GM18867 (cell line): Measurements from ENCODE around the gene MAP2K7.
"Not testable (repeated sequence)": the region's sequence is repeated elsewhere in the genome, so short reads cannot be mapped to it uniquely, and the experiment has no call there.

ENCODE experiments used
- ATAC-seq: cut with Tn5 transposase; IDR thresholded peaks from one replicate; pipeline ENCODE4 v1.9.1; 2021; ENCODE audit warnings: mild to moderate bottlenecking, moderate library complexity; ENCODE audit not compliant: unreplicated experiment

Gene MAP2K7

DNA sequence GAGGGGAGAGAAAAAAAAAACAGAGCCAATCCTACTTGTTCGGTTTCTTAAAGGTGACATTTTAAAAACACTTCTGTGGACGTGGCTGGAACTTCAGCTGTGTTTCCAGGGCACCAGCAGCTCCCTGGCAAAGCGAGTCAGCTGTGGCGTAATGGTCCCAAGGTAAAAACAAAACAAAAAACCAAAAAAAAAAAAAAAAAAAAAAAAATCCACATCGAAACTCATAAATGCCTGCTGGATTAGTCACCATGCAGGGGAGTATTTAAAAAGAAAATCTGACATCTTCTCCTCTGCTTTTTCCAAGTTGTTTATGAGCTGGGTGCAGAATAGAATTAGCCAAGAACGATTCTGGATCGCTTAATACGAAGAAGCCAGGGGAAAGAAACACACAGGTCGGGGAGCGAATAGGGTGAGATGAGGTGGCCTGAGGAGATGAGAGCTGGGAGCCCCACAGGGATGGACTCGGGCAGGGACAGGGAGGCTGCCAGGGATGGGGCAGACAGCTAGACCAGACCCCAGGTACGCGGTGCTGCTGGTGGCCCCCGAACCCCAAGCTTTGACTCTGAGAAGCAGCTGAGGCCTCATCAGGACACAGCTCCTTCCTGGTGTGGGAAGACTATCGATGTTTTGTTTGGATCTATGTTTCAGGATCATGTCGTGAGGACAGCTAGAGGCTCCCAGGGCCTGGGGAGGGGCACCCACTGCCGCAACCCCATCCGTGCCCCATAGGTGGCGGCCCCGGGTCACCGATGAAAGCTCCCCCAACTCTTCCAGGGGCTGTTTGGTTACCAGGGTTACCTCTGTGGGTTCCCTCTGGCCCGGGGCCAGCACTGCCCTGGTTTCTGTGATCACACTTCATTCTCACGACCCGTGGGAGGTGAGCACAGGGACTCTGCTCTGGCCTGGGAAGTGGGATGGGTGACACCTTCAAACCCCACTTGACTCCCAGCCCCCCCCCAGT, 25.3 kb downstream of the MAP2K7 start:
- no peak for ATAC-seq

DNA sequence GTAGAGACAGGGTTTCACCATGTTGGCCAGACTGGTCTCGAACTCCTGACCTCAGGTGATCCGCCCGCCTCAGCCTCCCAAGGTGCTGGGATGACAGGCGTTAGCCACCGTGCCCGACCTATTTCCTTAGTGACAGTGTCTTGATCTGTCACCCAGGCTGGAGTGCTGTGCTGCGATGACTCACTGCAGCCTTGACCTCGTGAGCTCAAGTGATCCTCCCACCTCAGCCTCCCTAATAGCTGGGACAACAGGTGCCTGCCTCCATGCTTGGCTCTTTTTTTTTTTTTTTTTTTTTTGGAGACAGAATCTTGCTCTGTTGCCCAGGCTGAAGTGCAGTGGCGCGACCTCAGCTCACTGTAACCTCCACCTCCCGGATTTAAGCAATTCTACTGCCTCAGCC, 26.4 kb downstream of the MAP2K7 start:
- not testable (repeated sequence) for ATAC-seq

DNA sequence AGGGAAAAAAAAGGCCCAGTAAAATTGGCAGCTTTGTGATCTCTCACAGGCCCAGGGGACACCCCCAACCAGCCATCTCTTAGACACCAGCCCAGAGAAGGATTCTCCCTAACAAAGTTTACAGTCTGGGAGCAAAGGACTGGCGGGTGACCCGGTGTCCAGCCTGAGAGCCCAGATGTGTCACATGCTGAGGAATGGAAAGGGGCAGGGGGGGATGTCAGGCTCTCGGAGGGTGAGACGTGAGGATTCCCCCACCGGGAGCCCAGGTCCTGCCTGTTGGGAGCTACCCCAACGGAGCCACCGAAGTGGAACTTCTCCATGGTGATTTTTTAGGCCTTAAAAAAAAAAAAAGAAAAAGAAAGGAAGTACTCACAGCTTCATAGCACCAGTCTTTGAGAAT, 27.1 kb downstream of the MAP2K7 start:
- ATAC-seq: no peak

DNA sequence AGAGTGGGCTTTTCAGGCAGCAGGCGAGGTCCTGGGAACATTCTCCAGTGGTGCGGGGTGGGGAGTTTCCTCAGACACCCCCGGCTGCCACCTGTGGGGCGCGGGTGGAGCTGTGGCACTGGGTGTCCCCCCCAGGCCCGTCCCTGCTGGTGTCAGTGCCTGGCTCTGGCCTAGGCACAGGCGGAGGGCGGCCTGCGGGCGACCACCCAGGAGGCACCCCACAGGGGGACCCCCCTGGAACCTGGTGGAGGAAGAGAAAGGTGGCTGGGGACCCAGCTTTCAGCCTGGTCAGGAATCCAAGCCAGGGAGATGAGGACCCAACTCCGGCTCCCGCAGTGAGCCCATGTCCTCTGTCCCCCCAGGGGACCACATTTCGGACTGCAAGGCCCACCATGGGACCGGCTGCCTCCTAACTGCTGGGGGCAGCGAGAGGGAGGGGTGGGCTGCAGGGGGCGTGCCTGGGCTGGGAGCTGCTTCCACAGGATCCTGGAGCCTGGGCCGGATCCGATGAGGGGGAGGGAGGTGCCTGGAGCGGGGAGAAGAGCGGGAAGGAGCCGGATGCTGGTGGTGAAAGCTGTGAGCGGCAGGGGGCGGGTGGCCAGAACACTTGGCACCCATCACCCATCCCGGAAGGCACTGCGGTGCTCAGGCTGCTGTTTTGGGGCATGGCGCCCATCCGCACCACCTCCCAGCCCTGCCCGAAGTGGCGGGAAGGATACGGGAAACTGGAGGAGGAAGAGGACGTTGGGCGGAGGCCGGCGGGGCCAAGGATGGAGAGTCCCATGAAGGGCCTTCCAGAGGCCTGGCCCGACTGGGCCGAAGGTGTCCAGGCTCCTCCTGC, 27.8 kb downstream of the MAP2K7 start:
- no peak for ATAC-seq

DNA sequence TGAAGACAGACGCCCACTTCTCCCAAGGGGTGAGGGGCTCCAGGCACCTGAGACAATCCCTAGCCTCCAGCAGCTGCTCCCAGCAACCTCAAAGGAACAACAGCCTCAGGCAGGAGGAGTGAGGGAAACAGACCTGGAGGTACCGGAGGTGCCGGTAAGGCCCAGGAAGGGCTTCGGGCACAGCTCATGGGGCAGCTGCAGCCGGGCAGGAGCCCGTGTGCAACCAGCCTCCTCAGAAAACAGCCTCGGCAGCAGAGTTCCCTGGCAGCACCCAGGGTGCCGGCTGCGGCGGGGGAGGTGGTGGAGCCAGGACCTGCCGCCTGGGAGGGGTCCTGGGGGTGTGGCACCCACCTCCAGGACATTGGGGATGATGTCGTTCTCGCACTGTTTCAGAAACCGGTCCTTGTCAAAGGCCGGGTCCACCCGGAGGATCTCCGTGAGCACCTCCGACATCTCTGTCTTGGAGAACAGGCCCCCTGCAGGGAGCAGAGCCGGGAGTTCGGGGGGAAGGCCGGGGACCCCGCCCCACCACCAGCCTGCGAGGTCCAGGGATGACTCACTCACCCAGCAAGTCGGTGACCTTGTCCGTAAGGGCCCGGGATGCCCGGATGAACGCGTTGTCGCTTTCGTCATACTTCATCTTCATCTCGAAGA, 28.7 kb downstream of the MAP2K7 start:
- no peak for ATAC-seq

DNA sequence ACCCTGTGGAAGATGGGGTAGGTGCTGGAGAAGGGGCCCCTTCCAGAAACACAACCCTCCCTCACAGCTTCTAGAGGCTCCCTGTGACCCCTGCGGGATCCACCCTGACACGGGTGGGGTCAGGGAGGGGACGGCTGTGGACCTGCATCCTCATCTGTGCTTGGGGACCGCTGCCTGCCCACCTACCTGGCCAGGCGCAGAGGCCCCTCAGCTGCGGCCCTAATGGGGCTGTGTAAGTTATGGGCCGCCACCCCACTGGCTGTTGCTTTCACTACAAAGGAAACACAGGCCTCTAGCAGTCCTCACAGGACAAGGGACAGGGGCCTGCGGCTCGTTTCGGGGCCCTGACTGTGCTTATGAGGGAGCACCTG, 29.2 kb downstream of the MAP2K7 start:
- no peak for ATAC-seq

DNA sequence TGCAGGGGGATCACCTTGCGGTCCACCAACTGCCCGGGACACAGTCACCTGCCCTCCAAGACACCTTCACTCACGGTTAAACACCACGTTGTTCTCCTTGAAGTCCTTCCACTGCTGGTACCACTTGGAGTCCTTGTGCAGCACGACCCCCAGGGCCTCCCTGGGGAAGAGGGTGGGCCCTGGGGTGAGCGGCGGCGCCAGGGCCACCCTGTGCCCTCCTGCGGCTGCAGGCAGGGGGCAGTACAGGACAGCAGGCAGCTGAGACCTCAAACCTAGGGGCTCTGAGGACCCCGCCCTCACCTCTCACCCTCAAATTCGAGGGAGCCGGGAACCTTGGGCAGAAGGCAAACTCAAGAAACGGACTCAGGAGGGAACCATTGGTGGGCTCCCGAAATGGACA, 29.7 kb downstream of the MAP2K7 start:
- no peak for ATAC-seq

DNA sequence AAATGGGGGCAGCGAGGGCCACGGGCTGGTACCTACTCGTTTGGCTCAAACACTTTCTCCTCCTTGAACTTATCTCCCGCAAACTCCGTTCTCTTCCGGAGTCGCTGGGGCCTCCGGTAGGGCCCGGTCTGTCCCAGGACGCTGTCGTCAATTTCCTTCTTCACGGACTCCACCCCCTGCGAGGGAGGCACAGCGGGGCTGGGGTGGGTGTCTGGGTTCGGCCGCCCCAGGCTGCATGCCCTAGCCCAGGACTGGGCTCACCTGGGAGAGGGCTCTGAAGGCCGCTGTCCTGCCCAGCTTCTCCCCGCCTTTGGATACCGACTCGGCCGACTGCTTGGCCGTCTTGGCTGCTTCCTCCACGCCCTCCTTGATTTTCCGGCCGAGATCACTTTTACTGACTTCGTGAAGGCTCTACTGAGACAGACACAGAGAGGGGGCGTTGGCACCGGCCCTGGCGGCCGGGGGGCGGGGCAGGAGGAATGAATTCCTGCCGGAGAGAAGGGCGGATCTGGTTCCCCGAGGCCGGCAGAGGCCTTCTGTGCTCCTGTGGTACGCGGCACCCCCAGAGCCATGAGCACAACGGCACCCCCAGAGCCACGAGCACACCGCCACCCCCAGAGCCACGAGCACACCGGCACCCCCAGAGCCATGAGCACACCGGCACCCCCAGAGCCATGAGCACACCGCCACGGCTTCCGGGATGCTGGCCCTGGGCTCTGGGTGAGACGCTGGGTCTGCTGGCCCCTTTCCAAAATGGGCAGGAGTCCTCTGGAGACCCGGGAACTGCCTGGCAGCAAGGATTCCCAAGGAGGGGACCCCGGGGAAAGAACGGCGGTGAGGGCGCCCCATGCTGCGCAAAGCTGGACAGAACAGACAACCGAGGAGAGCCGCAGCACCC, 30.4 kb downstream of the MAP2K7 start:
- no peak for ATAC-seq

DNA sequence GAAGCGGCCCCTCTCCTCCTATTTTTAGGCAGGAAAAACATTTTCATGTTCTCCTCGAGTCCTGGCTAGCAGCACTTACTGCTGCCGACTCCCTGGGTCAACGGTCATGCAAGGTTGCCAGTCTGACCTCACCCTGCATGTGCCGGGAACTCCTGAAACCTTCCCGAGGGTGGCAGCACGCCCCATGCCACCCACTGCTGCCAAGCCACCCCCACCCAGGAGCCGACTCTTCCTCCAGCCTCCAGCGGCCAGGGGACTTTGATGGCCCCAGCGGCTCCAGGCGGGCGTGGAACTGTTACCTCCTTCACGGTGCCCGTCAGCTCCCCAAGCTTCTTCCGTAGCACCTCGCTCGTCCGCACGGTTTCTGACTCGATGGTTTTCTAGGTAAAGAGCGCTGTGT, 31.1 kb downstream of the MAP2K7 start:
- no peak for ATAC-seq

DNA sequence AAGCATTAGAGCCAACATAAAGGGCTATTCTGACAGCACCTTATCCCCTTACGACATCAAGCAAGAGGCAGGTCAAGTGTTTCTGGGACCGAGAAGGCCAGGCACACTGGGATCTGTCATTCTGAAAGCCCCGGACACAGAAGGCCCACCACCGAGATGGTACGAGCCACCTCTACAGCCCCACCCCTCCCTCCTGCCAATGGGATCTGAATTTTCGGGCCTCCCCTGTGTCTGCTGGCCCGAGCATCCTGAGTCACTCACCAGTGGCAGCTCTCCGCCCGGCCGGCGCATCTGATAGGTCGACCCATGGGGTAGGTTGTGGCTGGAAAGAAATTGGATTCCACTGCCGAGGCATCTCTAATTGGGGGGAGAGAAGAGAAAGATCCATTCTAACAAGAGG, 37.2 kb downstream of the MAP2K7 start:
- no peak for ATAC-seq

DNA sequence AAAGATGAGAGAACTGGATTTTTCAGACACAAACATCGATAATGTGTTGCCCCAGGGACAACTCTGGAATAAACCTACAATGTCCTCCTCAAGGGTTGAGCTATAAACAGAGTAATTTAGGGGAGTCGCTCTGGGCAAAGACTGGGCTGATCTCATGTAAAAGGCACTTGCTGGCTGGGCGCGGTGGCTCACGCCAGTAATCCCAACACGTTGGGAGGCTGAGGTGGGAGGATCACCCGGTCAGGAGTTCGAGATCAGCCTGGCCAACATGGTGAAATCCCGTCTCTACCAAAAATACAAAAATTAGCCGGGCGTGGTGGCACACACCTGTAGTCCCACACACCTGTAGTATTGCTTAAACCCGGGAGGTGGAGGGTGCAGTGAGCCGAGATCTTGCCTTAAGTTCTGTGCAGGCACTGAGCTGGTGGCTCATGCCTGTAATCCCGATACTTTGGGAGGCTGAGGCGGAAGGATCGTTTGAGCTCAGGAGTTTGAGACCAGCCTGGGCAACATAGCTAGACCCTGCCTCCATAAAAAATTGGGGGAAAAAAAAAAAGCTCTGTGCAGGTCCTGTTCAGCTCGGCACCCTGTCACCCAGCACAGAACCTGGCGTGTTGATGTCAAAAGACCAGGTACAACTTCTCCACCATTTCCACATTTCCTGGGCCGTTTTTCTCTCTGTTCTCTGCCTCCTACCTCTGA, 38.4 kb downstream of the MAP2K7 start:
- ATAC-seq: no peak

DNA sequence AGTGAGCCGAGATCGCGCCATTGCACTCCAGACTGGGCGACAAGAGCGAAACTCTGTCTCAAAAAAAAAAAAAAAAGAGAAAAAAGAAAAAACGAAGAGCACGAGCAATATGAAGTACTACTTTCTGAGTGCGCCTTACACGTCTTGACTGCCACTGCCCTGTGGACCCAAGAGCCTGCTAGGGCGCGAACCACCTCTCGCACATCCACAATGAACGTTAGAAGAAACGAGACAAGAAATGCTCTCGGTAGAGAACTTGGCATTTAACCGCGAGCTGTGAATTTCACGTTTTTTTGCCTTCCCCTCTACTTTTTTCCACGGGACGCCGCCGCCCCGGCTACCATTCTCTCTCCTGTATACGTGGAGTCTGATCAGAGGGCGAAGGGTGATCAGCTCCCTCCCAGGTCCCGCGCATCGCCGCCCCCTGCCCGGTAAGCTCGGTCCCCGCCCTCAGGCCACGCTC, 39.3 kb downstream of the MAP2K7 start:
- peak; percentile 16 for ATAC-seq

DNA sequence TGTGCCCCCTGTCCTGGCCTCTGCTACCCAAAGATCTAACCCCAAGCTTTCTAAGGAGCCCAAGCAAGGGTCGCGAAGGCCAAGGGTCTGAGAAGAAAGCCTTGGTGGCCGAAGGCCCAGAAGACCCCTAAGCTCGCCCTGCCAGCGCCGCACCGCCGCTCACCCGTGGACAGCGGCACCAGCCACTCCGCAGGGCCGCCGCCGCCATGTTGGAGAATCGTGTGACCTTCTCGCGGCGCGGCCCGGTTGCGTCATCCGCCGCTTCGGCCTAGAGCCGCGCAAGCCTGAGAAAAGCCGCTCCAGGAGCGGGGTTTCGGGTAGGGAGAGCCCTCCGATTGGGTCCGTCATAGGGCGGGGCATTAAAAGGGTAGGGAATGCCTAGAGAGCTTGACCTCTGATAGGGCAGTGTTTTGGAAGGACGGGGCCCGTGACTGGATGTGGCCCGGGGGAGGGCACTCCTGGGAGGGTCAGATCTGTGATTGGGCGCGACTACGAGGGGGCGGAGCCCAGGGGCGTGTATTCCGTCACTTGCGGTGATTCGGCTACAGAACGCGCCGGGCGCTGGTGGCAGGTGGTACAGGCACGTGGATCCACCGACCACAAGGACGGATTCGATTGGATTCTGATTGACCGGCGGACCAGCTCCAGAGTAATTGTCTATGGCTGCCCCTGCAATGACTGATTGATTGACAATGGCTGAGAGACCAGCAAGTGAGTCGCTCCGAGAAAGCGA, 39.9 kb downstream of the MAP2K7 start, which contains the start of gene TIMM44:
Gene TIMM44, minus strand, starts transcription at position 223 of the 733 bp plus-strand sequence. Its CDS starts 15 bp downstream, at position 208.
- peak; percentile 93 for ATAC-seq

DNA sequence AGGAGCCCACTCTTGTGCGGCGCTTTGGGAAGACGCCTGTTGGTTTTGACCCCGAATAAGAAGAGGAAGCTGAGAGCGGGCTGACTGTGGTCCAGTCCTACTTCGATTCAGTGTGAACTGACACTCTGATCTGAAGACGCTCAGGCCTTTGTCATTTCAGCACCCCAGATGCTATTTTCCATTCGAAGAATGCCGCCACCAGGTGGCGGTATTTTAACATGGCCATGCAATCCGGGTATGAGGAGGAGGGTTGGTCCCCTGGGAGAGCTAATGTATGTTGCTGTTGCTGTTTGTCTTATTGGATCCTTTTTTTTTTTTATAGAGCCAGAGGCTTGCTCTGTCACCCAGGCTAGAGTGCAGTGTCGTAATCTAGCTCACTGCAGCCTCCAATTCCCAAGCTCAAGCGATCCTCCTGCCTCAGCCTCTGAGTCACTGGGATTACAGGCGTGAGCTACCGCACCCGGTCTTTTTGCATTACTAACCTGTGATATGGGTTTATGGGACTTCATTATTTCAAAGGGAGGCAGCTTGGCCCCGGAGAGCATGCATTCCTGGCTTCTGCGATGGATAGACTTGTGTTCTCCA, 40.6 kb downstream of the MAP2K7 start:
- peak; percentile 27 for ATAC-seq

DNA sequence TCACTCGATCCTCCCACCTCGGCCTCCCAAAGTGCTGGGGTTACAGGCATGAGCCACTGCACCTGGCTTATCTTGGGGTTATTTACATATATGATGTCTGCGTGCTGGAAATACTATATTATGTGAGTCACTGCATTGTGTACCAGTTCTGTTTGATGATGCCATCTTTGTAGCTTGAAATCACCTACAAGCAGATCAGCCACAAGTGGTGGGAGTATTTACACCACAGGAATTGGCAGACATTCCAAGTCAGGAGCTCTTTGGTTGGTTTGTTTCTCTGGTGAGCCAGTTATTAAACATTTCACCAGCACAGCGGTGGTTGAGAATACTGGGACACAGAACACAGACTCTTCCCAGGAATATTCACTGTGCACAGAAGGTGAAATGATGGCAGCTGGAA, 44.3 kb downstream of the MAP2K7 start:
- ATAC-seq: no peak

DNA sequence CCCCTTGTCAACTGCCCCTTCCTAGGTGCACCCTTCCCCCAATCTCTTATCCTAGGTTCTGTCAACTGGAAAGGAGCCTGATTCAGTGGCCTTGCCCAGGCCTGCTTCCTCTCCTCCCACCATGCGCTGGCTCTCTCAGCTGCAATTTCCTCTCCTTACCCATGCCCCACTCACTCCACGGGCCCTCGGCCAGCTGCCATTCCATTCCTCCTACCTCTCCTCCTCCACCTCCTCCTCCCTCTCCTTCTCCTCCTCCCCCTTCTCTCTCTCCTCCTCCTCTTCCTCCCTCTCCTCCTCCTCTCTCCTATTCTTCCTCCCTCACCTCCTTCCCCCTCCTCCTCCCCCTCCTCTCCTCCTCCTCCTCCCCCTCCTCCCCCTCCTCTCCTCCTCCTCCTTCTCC, 49.4 kb downstream of the MAP2K7 start:
- ATAC-seq: no peak

DNA sequence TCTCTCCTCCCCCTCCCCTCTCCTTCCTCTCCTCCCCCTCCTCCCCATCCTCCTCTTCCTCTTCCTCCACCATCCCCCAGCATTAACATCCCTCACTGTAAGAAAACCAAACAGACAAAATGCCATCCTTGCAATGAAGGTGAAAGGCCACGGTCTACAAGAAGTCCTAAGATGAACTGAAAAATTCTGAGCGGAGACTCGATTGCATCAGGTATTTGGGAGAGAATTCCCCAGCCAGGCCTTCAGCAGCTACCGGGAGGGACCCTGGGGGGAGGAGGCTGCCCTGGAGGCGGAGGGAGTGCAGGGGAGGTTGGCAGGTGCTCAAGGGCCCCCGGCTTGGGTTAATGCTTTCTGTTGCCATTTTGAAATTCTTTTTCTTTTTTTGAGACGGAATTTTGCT, 49.9 kb downstream of the MAP2K7 start:
- ATAC-seq: no peak

DNA sequence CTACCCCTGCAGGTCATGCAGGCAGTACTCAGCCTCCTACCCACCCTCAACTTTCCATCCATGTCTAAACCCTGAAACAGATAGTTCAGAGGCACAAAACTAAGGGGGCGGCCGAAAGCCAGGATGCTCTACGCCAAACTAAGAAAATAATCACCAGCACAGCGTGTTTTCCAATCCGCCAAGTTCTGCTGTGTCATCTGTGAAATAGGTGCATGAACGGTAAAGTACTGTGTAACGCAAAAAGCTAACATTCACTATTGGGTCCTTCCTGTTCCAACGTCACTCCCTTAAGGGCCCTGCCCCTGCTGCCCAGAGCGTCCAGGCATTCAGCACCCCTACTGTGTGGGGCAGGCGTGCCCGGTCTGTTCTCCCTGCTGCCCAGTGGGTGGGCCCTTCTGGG, 52.0 kb downstream of the MAP2K7 start:
- no peak for ATAC-seq

DNA sequence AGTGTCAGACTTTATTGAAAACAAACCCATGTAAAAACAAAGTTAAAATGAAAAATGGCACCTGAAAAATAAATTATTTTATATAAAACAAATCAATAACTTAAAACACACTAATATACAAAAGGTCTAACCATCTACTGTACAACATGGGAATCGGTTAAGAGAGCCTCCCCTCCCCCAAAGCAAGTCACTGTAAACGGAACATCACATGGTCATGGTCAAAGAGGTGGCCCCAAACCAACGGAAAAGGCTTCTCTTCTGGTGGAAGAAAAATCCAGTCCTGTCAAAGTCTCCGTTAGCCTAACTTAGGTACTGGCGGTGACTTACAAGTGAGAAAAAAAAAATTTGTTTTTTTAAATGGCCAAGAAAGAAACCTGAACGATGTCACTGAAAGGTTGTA, 55.5 kb downstream of the MAP2K7 start:
- ATAC-seq: no peak
